Pancreas (tissue), 10 donors: ENCODE measurements around the gene USP13. TPM values are rescaled to one million over a fixed set of nuclear protein-coding genes. Genes with fewer than 3 reads are reported as not detected.
A peak's percentile ranks its signal among the peaks of the same experiment; 100 is the strongest.

Source experiments
- ATAC-seq, 4 donors: fragments of 200-7000 bp; cut with Tn5 transposase; one replicate each; pipeline versions ENCODE4 v1.8.0 to v1.9.1; 2020; ENCODE audit warnings: mild to moderate bottlenecking in 4 of 4, moderate library complexity in 4 of 4
- DNase-seq, 6 donors: peaks; one replicate each; pipeline ENCODE4 v3.0.0-alpha.2; 2020
- FAIRE-seq: peaks from 2 replicates; lab custom pipeline; 2012; peaks lifted over from hg19 to GRCh38; lab: Jason Lieb, UNC
- H3K27ac ChIP-seq, 4 donors: fragments of 200-600 bp; sonication (generic); 1 replicate in 3 of 4; 2 replicates in 1 of 4; pipeline versions ENCODE4 v1.5.0 to v1.8.0; 2020
- H3K27me3 ChIP-seq, 4 donors: fragments of 200-600 bp; one replicate each; pipeline ENCODE4 v1.8.0; 2021
- H3K36me3 ChIP-seq, 3 donors: fragments of 200-600 bp; sonication (generic) in 1 of 3; one replicate each; pipeline versions ENCODE4 v1.5.0 to v1.8.0; 2020 to 2021
- H3K4me1 ChIP-seq, 3 donors: fragments of 200-600 bp; one replicate each; pipeline ENCODE4 v1.8.0; 2021
- H3K4me3 ChIP-seq, 4 donors: fragments of 200-600 bp; sonication (generic) in 2 of 4; one replicate each; pipeline versions ENCODE4 v1.5.0 to v1.8.0; 2020 to 2021
- H3K9me3 ChIP-seq, 4 donors: fragments of 200-600 bp; one replicate each; pipeline ENCODE4 v1.8.0; 2021
- CTCF ChIP-seq, 4 donors: fragments of 200-600 bp; sonication (generic) in 3 of 4; IDR thresholded peaks; one replicate each; pipeline versions ENCODE4 v1.5.0 to v1.8.0; 2021; ENCODE audit warnings: antibody characterized with exemption in 4 of 4
- WGBS, 2 donors: extraction: QIAGEN DNeasy Blood & Tissue Kit; methylation state at CpG; one replicate each; pipeline ENCODE4 v1.1.7; 2013; 5-methylcytosine and 5-hydroxymethylcytosine counted together
- intact Hi-C, 3 donors: fragments of 100-400 bp; cut with DNase I; formaldehyde crosslinking; loops; one replicate each; pipeline versions ENCODE4 v1.11.1 to v1.14.2; 2022
- polyA plus RNA-seq, 2 donors: library from polyadenylated mRNA; stranded (reverse); fragments of 200-250 nt; gene quantifications; one replicate each; pipeline ENCODE4 v1.2.3, GENCODE V29; 2013
- total RNA-seq, 6 donors: library from RNA; stranded (reverse); fragmentation: NEBNext Ultra II Directional in 4 of 6; extraction: Animal tissue kit (Norgen Biotek cat#: 25700) in 4 of 6; gene quantifications; one replicate each; pipeline versions ENCODE4 v1.2.1 to v1.2.4, GENCODE V29; 2021 to 2023
- donor health status: healthy with polysubstance abuse.
- donor health status: DM: no; HTN: no; CAD: no; lungs with moderate emphysema.
- donor health status: DM: no; HTN: no; CAD: no.
- donor health status: control.
- donor health status: control.
- donor health status: Bipolar disorder and iron deficiency.
- donor health status: DM: yes; HTN: yes; CAD: no.
- donor health status: DM: no; HTN: no; CAD: no.
- donor health status: DM: no; HTN: no; CAD: no.
- donor health status: DM: yes; HTN: yes; CAD: no.

Gene USP13
- total and polyA plus RNA-seq, 8 donors, result 1.1 to 6.1 (median 4.8) TPM

GRCh38 chr3:179760944-179761343 is 108.1 kb downstream of the USP13 start:
- FAIRE-seq (no peak), DNase-seq (no peak), ATAC-seq (no peak)
- 93 to 95% methylated on average over 8 of the region's 8 CpGs for WGBS, 2 donors
- Histone ChIP-seq H3K27me3 (no peaks in the 10 kb centered on the region), H3K36me3 (no peaks in the 10 kb centered on the region), H3K9me3 (no peaks in the 10 kb centered on the region), H3K27ac (no peak overlapping the region), H3K4me1 (no peaks in the 10 kb centered on the region), H3K4me3 (no peak overlapping the region)
- TF ChIP-seq CTCF (IDR thresholded peaks at IDR 0.05), result no peak
- intact Hi-C loops, result no loop called here

GRCh38 chr3:179765396-179765795 is 112.6 kb downstream of the USP13 start:
- 61 to 64% methylated on average over 2 of the region's 2 CpGs for WGBS, 2 donors
- FAIRE-seq (no peak), ATAC-seq (no peak), DNase-seq (no peak)
- H3K4me3 ChIP-seq, result no peak overlapping the region
- H3K36me3 ChIP-seq, result peaks cover 0 to 5% (median 0%) of the 10 kb centered on the region in 3 donors
- no peaks in the 10 kb centered on the region for H3K9me3 ChIP-seq
- H3K4me1 ChIP-seq, result peaks cover 0 to 11% (median 8%) of the 10 kb centered on the region in 3 donors
- intact Hi-C loops, result no loop called here
- TF ChIP-seq CTCF (IDR thresholded peaks at IDR 0.05), result no peak
- H3K27me3 ChIP-seq, result no peaks in the 10 kb centered on the region
- no peak overlapping the region for H3K27ac ChIP-seq

- no peak overlapping the region for H3K4me3 ChIP-seq
- H3K4me1 ChIP-seq, result peaks cover 0 to 12% (median 8%) of the 10 kb centered on the region in 3 donors
- 90 to 92% methylated on average over 4 of the region's 4 CpGs for WGBS, 2 donors
- ATAC-seq, result no peak
- H3K9me3 ChIP-seq, result no peaks in the 10 kb centered on the region
- H3K27ac ChIP-seq, result no peak overlapping the region
- intact Hi-C loops, result no loop called here
- H3K36me3 ChIP-seq, result peaks cover 0 to 5% (median 0%) of the 10 kb centered on the region in 3 donors
- no peak for FAIRE-seq
- DNase-seq, result no peak
- no peaks in the 10 kb centered on the region for H3K27me3 ChIP-seq
- no peak for TF ChIP-seq CTCF (IDR thresholded peaks at IDR 0.05)
Observed at GRCh38 chr3:179766416-179767133, 113.7 kb downstream of the USP13 start.

- Histone ChIP-seq H3K4me3 (no peak overlapping the region), H3K4me1 (peaks cover 0 to 12% (median 8%) of the 10 kb centered on the region in 3 donors), H3K27ac (no peak overlapping the region), H3K27me3 (no peaks in the 10 kb centered on the region), H3K9me3 (no peaks in the 10 kb centered on the region), H3K36me3 (peaks cover 0 to 5% (median 0%) of the 10 kb centered on the region in 3 donors)
- TF ChIP-seq CTCF (IDR thresholded peaks at IDR 0.05), result peak in 1 of 4 donors; percentile 15
- intact Hi-C loops, result no loop called here
- WGBS, 2 donors, result 56 to 61% methylated on average over 3 of the region's 3 CpGs
- DNase-seq (peak in 1 of 6 donors; percentile 18), ATAC-seq (peak in 3 of 4 donors; percentile 25 to 58 (median 57)), FAIRE-seq (no peak)
Observed at GRCh38 chr3:179768080-179768479, 115.2 kb downstream of the USP13 start.
